Endothelial cell of umbilical vein (primary cell): ENCODE results near the gene PACS1. TPM values are rescaled to one million over a fixed set of nuclear protein-coding genes. Genes with fewer than 3 reads are reported as not detected.

ENCODE experiments used
- BruUV-seq: library from RNA; stranded (reverse); fragments of 400-500 nt; replicated peaks from 2 replicates; lab custom pipeline; 2021; lab: Mats Ljungman, UMichigan
- CTCF ChIA-PET: fragments of 300-600, 350-600 bp; sonication (Branson Sonifier 250); formaldehyde crosslinking; loops from one replicate; lab custom pipeline; 2021; ENCODE audit warnings: antibody characterized with exemption, inconsistent platforms; lab: Charles Lee
- POLR2A ChIA-PET: fragments of 300-600, 350-600 bp; sonication (Branson Sonifier 250); formaldehyde crosslinking; loops from one replicate; lab custom pipeline; 2021; ENCODE audit warnings: antibody characterized with exemption, inconsistent platforms; lab: Charles Lee
- DNase-seq: peaks from one replicate; pipeline ENCODE4 v3.0.0-alpha.2; 2011; ENCODE audit warnings: low read depth, low spot score
- FAIRE-seq: peaks from 2 replicates; lab custom pipeline; 2011; peaks lifted over from hg19 to GRCh38; lab: Jason Lieb, UNC
- H2AFZ ChIP-seq: 2 replicates; pipeline ENCODE4 v1.6.0; 2012; ENCODE audit warnings: low read depth, low read length, control low read depth, inconsistent platforms
- H3K27ac ChIP-seq: 2 replicates; pipeline ENCODE4 v1.5.1; 2011; ENCODE audit warnings: low read depth, mild to moderate bottlenecking, control low read depth, low read length, moderate library complexity; ENCODE audit not compliant: insufficient read depth
- H3K27me3 ChIP-seq, 2 experiments: 2 replicates each; pipeline versions ENCODE4 v1.6.0 to v1.6.1; 2011; ENCODE audit warnings: low read length in 2 of 2, mixed read lengths in 1 of 2; ENCODE audit not compliant: control insufficient read depth in 2 of 2, insufficient read depth in 2 of 2
- H3K36me3 ChIP-seq, 2 experiments: 2 replicates in 1 of 2; 3 replicates in 1 of 2; pipeline ENCODE4 v1.5.1; 2011; ENCODE audit warnings: low read length in 2 of 2, mild to moderate bottlenecking in 1 of 2, moderate library complexity in 1 of 2; ENCODE audit not compliant: control insufficient read depth in 2 of 2, insufficient read depth in 2 of 2; ENCODE audit errors: extremely low read depth in 1 of 2
- H3K4me1 ChIP-seq: 3 replicates; pipeline ENCODE4 v1.5.1; 2011; ENCODE audit warnings: mild to moderate bottlenecking, low read length; ENCODE audit not compliant: control insufficient read depth, insufficient read depth; ENCODE audit errors: extremely low read depth
- H3K4me2 ChIP-seq: 2 replicates; pipeline ENCODE4 v1.6.1; 2011; ENCODE audit warnings: low read length, control low read depth, mixed read lengths; ENCODE audit not compliant: insufficient read depth
- H3K4me3 ChIP-seq, 3 experiments: fragments of 200-600 bp in 1 of 3; sonication (generic), shearing (Covaris generic) in 1 of 3; replicated peaks in 1 of 3; 2 replicates each; pipeline ENCODE4 v1.5.1; 2011 to 2016; ENCODE audit warnings: control low read depth in 3 of 3, low read length in 3 of 3, mild to moderate bottlenecking in 2 of 3, inconsistent platforms in 1 of 3, low read depth in 1 of 3, moderate library complexity in 1 of 3; ENCODE audit not compliant: insufficient read depth in 1 of 3
- H3K79me2 ChIP-seq: 2 replicates; pipeline ENCODE4 v1.6.0; 2012; ENCODE audit warnings: low read length, inconsistent platforms; ENCODE audit not compliant: control insufficient read depth, insufficient read depth
- H3K9ac ChIP-seq: replicated peaks from 2 replicates; pipeline ENCODE3; 2011; ENCODE audit warnings: low read length, control low read depth; ENCODE audit not compliant: insufficient read depth; ENCODE audit errors: extremely low read depth
- H3K9me1 ChIP-seq: replicated peaks from 3 replicates; pipeline ENCODE4 v1.6.0; 2011; ENCODE audit warnings: mild to moderate bottlenecking, low read length; ENCODE audit not compliant: control insufficient read depth, insufficient read depth; ENCODE audit errors: extremely low read depth
- H3K9me3 ChIP-seq: replicated peaks from 2 replicates; pipeline ENCODE4 v1.5.1; 2012; ENCODE audit warnings: low read length, inconsistent platforms; ENCODE audit not compliant: control insufficient read depth, insufficient read depth
- H4K20me1 ChIP-seq: replicated peaks from 2 replicates; pipeline ENCODE3; 2011; ENCODE audit warnings: mild to moderate bottlenecking, low read length; ENCODE audit not compliant: control insufficient read depth, insufficient read depth; ENCODE audit errors: extremely low read depth
- CTCF ChIP-seq, 2 donors: IDR thresholded peaks; 1 replicate in 1 of 2; 2 replicates in 1 of 2; pipeline ENCODE4 v1.5.1; 2011; ENCODE audit warnings: low read length in 2 of 2, mild to moderate bottlenecking in 2 of 2, moderate library complexity in 2 of 2, control low read depth in 1 of 2, inconsistent platforms in 1 of 2, low read depth in 1 of 2; ENCODE audit not compliant: insufficient read depth in 1 of 2; ENCODE audit errors: extremely low read depth in 1 of 2
- EZH2 ChIP-seq: IDR thresholded peaks from 2 replicates; pipeline ENCODE4 v1.6.1; 2012; ENCODE audit warnings: borderline replicate concordance, low read depth, mild to moderate bottlenecking, moderate library complexity, low read length, inconsistent platforms; ENCODE audit not compliant: severe bottlenecking
- FOS ChIP-seq: IDR thresholded peaks from 2 replicates; pipeline ENCODE4 v1.6.1; 2011; ENCODE audit warnings: mild to moderate bottlenecking, low read length, moderate library complexity, borderline replicate concordance; ENCODE audit not compliant: insufficient read depth
- GATA2 ChIP-seq: IDR thresholded peaks from 2 replicates; pipeline ENCODE4 v1.7.0; 2011; ENCODE audit warnings: low read depth, mild to moderate bottlenecking, moderate library complexity, mixed read lengths, low read length; ENCODE audit not compliant: insufficient read length, insufficient read depth
- JUN ChIP-seq: IDR thresholded peaks from 2 replicates; pipeline ENCODE4 v1.6.1; 2011; ENCODE audit warnings: borderline replicate concordance, low read depth; ENCODE audit not compliant: insufficient read length, insufficient read depth
- MAX ChIP-seq: IDR thresholded peaks from 2 replicates; pipeline ENCODE4 v1.6.1; 2011; ENCODE audit not compliant: insufficient read depth, insufficient read length
- MYC ChIP-seq: IDR thresholded peaks from one replicate; pipeline ENCODE4 v1.6.1; 2011; ENCODE audit warnings: mild to moderate bottlenecking, low read depth, low read length
- POLR2A ChIP-seq: IDR thresholded peaks from 2 replicates; pipeline ENCODE4 v1.6.1; 2012; ENCODE audit warnings: low read depth, mild to moderate bottlenecking, control low read depth, low read length
- POLR2AphosphoS5 ChIP-seq: IDR thresholded peaks from 2 replicates; pipeline ENCODE4 v1.6.1; 2012; ENCODE audit warnings: low read depth, mild to moderate bottlenecking, control low read depth, low read length, moderate library complexity; ENCODE audit not compliant: insufficient read depth
- dilution Hi-C: fragments of 300-500 bp; cut with MboI; formaldehyde crosslinking; loops from one replicate; pipeline ENCODE4 v1.15.0; 2019; ENCODE audit warnings: low sequenced_read_pairs; ENCODE audit not compliant: extremely low pct_ligation_motif_present
- intact Hi-C: fragments of 100-400 bp; cut with micrococcal nuclease; formaldehyde crosslinking; loops from one replicate; pipeline ENCODE4 v1.10.0; 2022
- polyA plus RNA-seq, 4 experiments: library from polyadenylated mRNA; depleted of rRNA in 3 of 4; stranded (reverse) in 3 of 4; unstranded in 1 of 4; fragments of >200 nt; gene quantifications; 2 replicates each; pipeline versions ENCODE4 v1.2.1 to v1.2.3, GENCODE V29; 2011 to 2012; ENCODE audit warnings: missing spikeins in 1 of 4
- total RNA-seq: library from RNA; stranded (reverse); gene quantifications from 2 replicates; pipeline ENCODE4 v1.2.3, GENCODE V29; 2021

The PACS1 gene
- total and polyA plus RNA-seq, 2 donors (not counting 3 experiments of a cell fraction or from before 2014, with no cell fraction given) = 26.4 to 64.4 TPM

DNA sequence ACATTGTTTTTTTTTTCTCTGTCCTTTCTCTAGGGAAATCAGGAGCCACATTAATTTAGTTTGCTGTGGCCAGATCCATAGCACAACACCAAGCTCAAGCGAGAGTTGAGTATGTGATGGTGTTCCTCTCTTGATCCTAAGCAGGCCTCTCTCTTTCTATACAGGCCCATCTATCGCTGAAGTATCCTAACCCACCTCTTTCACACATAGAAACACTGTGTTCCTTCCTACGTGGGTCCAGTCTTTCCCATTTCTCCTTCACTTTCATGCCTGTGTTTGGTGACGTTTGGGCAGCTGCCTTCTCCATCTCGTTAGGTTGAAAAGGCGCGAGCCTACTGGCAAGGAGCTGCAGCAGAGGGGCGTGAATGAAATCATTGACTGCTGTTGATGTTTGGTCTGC is 2.4 kb downstream of the PACS1 start:
- H3K27me3 ChIP-seq = no peaks in the 10 kb centered on the region
- TF ChIP-seq CTCF (IDR thresholded peaks at IDR 0.05; ENCODE audit: extremely low read depth in 1 of 2, insufficient read depth in 1 of 2, low read depth in 1 of 2, low read length in 2 of 2) (no peak), EZH2 (no peak), MYC (no peak), POLR2AphosphoS5 (no peak), MAX (no peak), JUN (no peak), GATA2 (no peak), FOS (no peak), POLR2A (no peak)
- no peak overlapping the region for H3K4me2 ChIP-seq
- no TSS peak for BruUV-seq
- DNase-seq = no peak
- H3K4me3 ChIP-seq = no peak overlapping the region
- H3K9me1 ChIP-seq = no peaks in the 10 kb centered on the region
- CTCF ChIA-PET = no interaction called here
- no peak overlapping the region for H3K9ac ChIP-seq
- intact Hi-C loops (loop anchor here (5.0 kb wide), 1 partner anchor 40 kb away; no protein-coding TSS in a partner anchor), dilution Hi-C loops (no loop called here)
- POLR2A ChIA-PET = no interaction called here
- no peak for FAIRE-seq
- H3K9me3 ChIP-seq = no peaks in the 10 kb centered on the region
- H2AFZ ChIP-seq = no peak overlapping the region
- H3K36me3 ChIP-seq = peaks cover 13 to 14% of the 10 kb centered on the region in 2 experiments
- H3K79me2 ChIP-seq = peaks cover 35% of the 10 kb centered on the region
- no peak overlapping the region for H3K27ac ChIP-seq
- H4K20me1 ChIP-seq = peaks cover 2% of the 10 kb centered on the region
- H3K4me1 ChIP-seq = peaks cover 21% of the 10 kb centered on the region
